GM23248 (cell line): Measurements from ENCODE around the gene ATL3. TPM values are rescaled to one million over a fixed set of nuclear protein-coding genes. Genes with fewer than 3 reads are reported as not detected.

Experiments
- DNase-seq: peaks from one replicate; pipeline ENCODE4 v3.0.0-alpha.2; 2015
- H2AFZ ChIP-seq: fragments of 200-600 bp; sonication (generic); 2 replicates; pipeline ENCODE4 v1.6.1; 2016; ENCODE audit warnings: antibody characterized with exemption
- H3F3A ChIP-seq: fragments of 200-600 bp; sonication (generic); 2 replicates; pipeline ENCODE4 v1.6.1; 2016; ENCODE audit warnings: mild to moderate bottlenecking, antibody characterized with exemption, mixed run types; ENCODE audit not compliant: insufficient read depth
- H3K27ac ChIP-seq: fragments of 200-600 bp; sonication (generic); 2 replicates; pipeline ENCODE4 v1.5.1; 2016; ENCODE audit warnings: mild to moderate bottlenecking
- H3K27me3 ChIP-seq: fragments of 200-600 bp; sonication (generic); replicated peaks from 2 replicates; pipeline ENCODE4 v1.6.1; 2016; ENCODE audit warnings: mild to moderate bottlenecking; ENCODE audit not compliant: insufficient read depth
- H3K36me3 ChIP-seq: fragments of 200-600 bp; sonication (generic); 2 replicates; pipeline ENCODE4 v1.6.1; 2016; ENCODE audit warnings: low read depth, mild to moderate bottlenecking
- H3K4me1 ChIP-seq: fragments of 200-600 bp; sonication (generic); 2 replicates; pipeline ENCODE4 v1.6.1; 2016; ENCODE audit warnings: mild to moderate bottlenecking; ENCODE audit not compliant: insufficient read depth
- H3K4me2 ChIP-seq: fragments of 200-600 bp; sonication (generic); one replicate; pipeline ENCODE4 v1.6.1; 2016; ENCODE audit warnings: mild to moderate bottlenecking; ENCODE audit not compliant: unreplicated experiment
- H3K4me3 ChIP-seq: fragments of 200-600 bp; sonication (generic); 2 replicates; pipeline ENCODE4 v1.5.1; 2016; ENCODE audit warnings: mild to moderate bottlenecking
- H3K79me2 ChIP-seq: fragments of 200-600 bp; sonication (generic); 2 replicates; pipeline ENCODE4 v1.6.1; 2016; ENCODE audit warnings: mild to moderate bottlenecking; ENCODE audit not compliant: insufficient read depth
- H3K9ac ChIP-seq: fragments of 200-600 bp; sonication (generic); 2 replicates; pipeline ENCODE4 v1.6.1; 2016; ENCODE audit warnings: mild to moderate bottlenecking
- H3K9me2 ChIP-seq: fragments of 200-600 bp; sonication (generic); 2 replicates; pipeline ENCODE4 v1.6.1; 2016; ENCODE audit warnings: mixed run types, mild to moderate bottlenecking, moderate library complexity; ENCODE audit not compliant: insufficient read depth
- H3K9me3 ChIP-seq: fragments of 200-600 bp; sonication (generic); one replicate; pipeline ENCODE4 v1.6.1; 2017; ENCODE audit warnings: low read depth
- H4K20me1 ChIP-seq: fragments of 200-600 bp; sonication (generic); 2 replicates; pipeline ENCODE4 v1.6.0; 2016; ENCODE audit not compliant: insufficient read depth
- EZH2 ChIP-seq: fragments of 200-600 bp; sonication (generic); IDR thresholded peaks from 2 replicates; pipeline ENCODE4 v1.6.1; 2018; ENCODE audit warnings: antibody characterized with exemption, mild to moderate bottlenecking; ENCODE audit not compliant: insufficient read depth, poor library complexity, severe bottlenecking
- EZH2phosphoT487 ChIP-seq: fragments of 200-600 bp; sonication (generic); IDR thresholded peaks from 2 replicates; pipeline ENCODE4 v1.6.1; 2018; ENCODE audit warnings: antibody characterized with exemption, moderate library complexity, mild to moderate bottlenecking, low read depth; ENCODE audit not compliant: insufficient read depth
- WGBS, 2 experiments: methylation state at CpG; one replicate each; pipeline ENCODE4 v1.1.6; 2015 to 2017; ENCODE audit warnings: low lambda C conversion rate in 2 of 2, low coverage in 1 of 2; ENCODE audit errors: missing lambda C conversion rate in 2 of 2; 5-methylcytosine and 5-hydroxymethylcytosine counted together
- in situ Hi-C: fragments of 300-500 bp; cut with MboI; formaldehyde crosslinking; loops from 2 replicates; pipeline ENCODE4 v1.15.0; 2020
- polyA plus RNA-seq: library from polyadenylated mRNA; unstranded; fragments of >200 nt; fragmentation: Nextera tagmentation; extraction: Ambion mirVana; gene quantifications from 2 replicates; pipeline ENCODE4 v1.2.1, GENCODE V29; 2016
- small RNA-seq: library from RNA; depleted of rRNA; stranded (forward); fragments of <200 nt; gene quantifications from one replicate; pipeline ENCODE3, GENCODE V24; 2014; ENCODE audit warnings: low read depth, low replicate concordance
- total RNA-seq: library from RNA; depleted of rRNA; stranded (reverse); fragments of >200 nt; shearing (Covaris generic); gene quantifications from 2 replicates; pipeline ENCODE4 v1.2.3, GENCODE V29; 2014; rRNA removed

Gene ATL3
- total and polyA plus RNA-seq, 2 experiments from 2014 or later = 79.9 to 210 TPM

DNA sequence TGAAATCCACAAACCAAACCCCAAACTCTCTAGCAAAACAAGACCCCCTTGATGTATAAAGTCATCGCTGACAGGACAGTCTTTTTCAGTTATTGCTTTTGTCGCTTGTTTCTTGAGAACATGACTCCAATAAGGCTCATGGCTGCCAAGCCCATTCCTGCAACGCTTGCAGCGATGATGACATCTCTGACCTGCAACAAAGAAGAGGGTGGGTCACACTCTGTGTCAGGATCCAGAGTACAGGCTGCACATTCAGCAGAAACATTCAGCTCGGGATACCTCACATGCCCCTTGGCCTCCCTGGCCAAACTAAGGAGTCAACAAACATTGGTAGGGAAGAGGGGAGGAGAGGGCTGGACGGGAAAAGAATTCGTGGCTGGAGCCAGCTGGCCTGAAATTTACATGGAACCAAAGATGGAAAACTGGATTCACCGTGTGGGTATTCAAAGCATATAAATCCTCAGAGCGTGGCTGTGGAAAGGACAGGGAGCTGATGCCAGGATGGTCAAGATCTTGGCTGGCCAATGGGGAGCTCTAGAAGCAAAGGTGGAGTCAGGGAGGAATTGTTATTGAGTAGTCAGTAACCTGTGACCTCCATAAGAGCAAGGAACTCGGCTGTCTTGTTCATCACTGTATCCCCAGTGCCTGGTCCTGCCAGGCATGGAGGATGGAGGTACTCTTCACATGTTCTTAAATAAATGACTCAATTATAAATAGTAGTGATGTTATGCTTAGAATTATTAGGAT is 96.1 kb downstream of the ATL3 start:
- no peaks in the 10 kb centered on the region for H3F3A ChIP-seq
- H3K4me3 ChIP-seq = peak overlapping the region; percentile 68
- peak overlapping the region; percentile 96 for H2AFZ ChIP-seq
- H3K79me2 ChIP-seq = no peaks in the 10 kb centered on the region
- H3K9me3 ChIP-seq = no peaks in the 10 kb centered on the region
- peak; percentile 65 for DNase-seq
- no peaks in the 10 kb centered on the region for H3K36me3 ChIP-seq
- H4K20me1 ChIP-seq = no peaks in the 10 kb centered on the region
- H3K9ac ChIP-seq = peak overlapping the region; percentile 64
- H3K4me2 ChIP-seq = peak overlapping the region; percentile 81
- H3K27me3 ChIP-seq = no peaks in the 10 kb centered on the region
- peaks cover 10% of the 10 kb centered on the region for H3K4me1 ChIP-seq
- no peaks in the 10 kb centered on the region for H3K9me2 ChIP-seq
- TF ChIP-seq EZH2phosphoT487 (no peak), EZH2 (no peak)
- WGBS, 2 experiments = 8 to 9% methylated on average over 10 of the region's 10 CpGs
- H3K27ac ChIP-seq = peak overlapping the region; percentile 30
- in situ Hi-C loops = no loop called here

Small RNA genes lying within 50 kb of the gene (small RNA-seq; reads per million reads assigned to genes)
- not detected for gene AP000753.3

Other genes with a start within 250 kb of the ATL3 start
- not detected in 2 replicates for gene PLAAT5, start 180.2 kb downstream of the ATL3 start, total RNA-seq
- gene PLAAT5, start 180.2 kb downstream of the ATL3 start, polyA plus RNA-seq = not detected in 2 replicates
- not detected in 2 replicates for gene LGALS12, start 165.3 kb downstream of the ATL3 start, total RNA-seq
- gene LGALS12, start 165.3 kb downstream of the ATL3 start, polyA plus RNA-seq = not detected in 2 replicates
- gene PLAAT4, start 134.6 kb downstream of the ATL3 start, total RNA-seq = 0.65 and 3.2 TPM in 2 replicates
- gene PLAAT4, start 134.6 kb downstream of the ATL3 start, polyA plus RNA-seq = 0.84 and 1.2 TPM in 2 replicates
- not detected in 2 replicates for gene PLAAT2, start 108.0 kb downstream of the ATL3 start, total RNA-seq
- gene PLAAT2, start 108.0 kb downstream of the ATL3 start, polyA plus RNA-seq = not detected in 2 replicates
- gene PLAAT3, start 56.9 kb downstream of the ATL3 start, total RNA-seq = 1.8 and 4.3 TPM in 2 replicates
- gene PLAAT3, start 56.9 kb downstream of the ATL3 start, polyA plus RNA-seq = 4.2 and 4.9 TPM in 2 replicates
- gene RTN3, start 10.1 kb upstream of the ATL3 start, total RNA-seq = 66.9 and 113 TPM in 2 replicates
- gene RTN3, start 10.1 kb upstream of the ATL3 start, polyA plus RNA-seq = 123 and 127 TPM in 2 replicates
- 16.6 and 23.0 TPM in 2 replicates for gene ZFTA, start 97.4 kb upstream of the ATL3 start, total RNA-seq
- gene ZFTA, start 97.4 kb upstream of the ATL3 start, polyA plus RNA-seq = 0.87 and 0.96 TPM in 2 replicates
- gene SPINDOC, start 142.1 kb upstream of the ATL3 start, total RNA-seq = 10.6 and 15.3 TPM in 2 replicates
- gene SPINDOC, start 142.1 kb upstream of the ATL3 start, polyA plus RNA-seq = 0.30 and 0.86 TPM in 2 replicates
- gene MARK2, start 167.7 kb upstream of the ATL3 start, total RNA-seq = 14.8 and 15.8 TPM in 2 replicates
- gene MARK2, start 167.7 kb upstream of the ATL3 start, polyA plus RNA-seq = 8.6 and 8.9 TPM in 2 replicates
- gene RCOR2, start 245.8 kb upstream of the ATL3 start, total RNA-seq = 0.89 and 1.8 TPM in 2 replicates
- gene RCOR2, start 245.8 kb upstream of the ATL3 start, polyA plus RNA-seq = 0.24 TPM in 1 of 2 replicates, not detected in the other